ENCODE measurements around the gene PARN.

DNA sequence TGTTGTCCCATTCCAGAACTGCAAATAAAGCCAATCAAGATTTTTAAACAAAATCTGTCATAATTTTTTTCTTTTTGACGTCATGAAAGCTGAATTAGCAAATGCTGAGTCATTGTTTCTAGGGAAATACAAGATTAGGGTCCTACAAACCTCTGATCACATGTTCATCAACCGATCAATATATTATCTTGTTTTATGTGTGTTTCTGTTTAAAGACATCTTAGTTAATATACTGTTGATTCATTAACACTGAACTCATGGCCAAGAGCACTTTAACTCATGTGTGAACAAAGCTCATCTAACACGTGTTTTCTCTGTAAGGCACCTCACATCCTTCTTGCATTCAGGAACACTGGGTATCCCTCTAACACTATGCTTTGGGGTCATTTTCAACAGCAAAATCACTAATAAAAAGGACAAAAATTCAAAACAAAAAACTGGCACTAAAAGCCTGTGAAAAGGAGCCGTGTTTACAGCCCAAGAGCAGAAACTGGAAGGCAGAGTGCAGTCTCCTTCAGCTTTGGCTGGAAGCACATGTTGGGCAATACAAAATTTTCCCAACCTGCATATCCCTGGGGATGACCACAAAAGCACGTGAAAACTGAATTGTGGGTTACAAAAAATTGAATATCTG lies 102.5 kb downstream of the PARN start:
- TF ChIP-seq POLR2AphosphoS5 (IDR thresholded peaks at IDR 0.05): no peak
- TF ChIP-seq, protein P1, sequence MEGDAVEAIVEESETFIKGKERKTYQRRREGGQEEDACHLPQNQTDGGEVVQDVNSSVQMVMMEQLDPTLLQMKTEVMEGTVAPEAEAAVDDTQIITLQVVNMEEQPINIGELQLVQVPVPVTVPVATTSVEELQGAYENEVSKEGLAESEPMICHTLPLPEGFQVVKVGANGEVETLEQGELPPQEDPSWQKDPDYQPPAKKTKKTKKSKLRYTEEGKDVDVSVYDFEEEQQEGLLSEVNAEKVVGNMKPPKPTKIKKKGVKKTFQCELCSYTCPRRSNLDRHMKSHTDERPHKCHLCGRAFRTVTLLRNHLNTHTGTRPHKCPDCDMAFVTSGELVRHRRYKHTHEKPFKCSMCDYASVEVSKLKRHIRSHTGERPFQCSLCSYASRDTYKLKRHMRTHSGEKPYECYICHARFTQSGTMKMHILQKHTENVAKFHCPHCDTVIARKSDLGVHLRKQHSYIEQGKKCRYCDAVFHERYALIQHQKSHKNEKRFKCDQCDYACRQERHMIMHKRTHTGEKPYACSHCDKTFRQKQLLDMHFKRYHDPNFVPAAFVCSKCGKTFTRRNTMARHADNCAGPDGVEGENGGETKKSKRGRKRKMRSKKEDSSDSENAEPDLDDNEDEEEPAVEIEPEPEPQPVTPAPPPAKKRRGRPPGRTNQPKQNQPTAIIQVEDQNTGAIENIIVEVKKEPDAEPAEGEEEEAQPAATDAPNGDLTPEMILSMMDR (IDR thresholded peaks at IDR 0.05): no peak

All from prostate gland (tissue), 2 donors.